HL-60 (cell line): Measurements from ENCODE around the gene KCTD5.

Experiments
- DNase-seq, 2 experiments: peaks; one replicate each; pipeline ENCODE4 v3.0.0-alpha.2; 2010 to 2020; ENCODE audit warnings: low read depth in 1 of 2, low spot score in 1 of 2
- H3K27ac ChIP-seq: fragments of 250-450 bp; sonication (Bioruptor Pico); replicated peaks from 2 replicates; pipeline ENCODE4 v1.5.1; 2020; ENCODE audit warnings: mild to moderate bottlenecking, moderate library complexity
- H3K27me3 ChIP-seq: fragments of 250-450 bp; sonication (Bioruptor Pico); 2 replicates; pipeline ENCODE4 v1.5.1; 2021; ENCODE audit warnings: mild to moderate bottlenecking, moderate library complexity; ENCODE audit not compliant: insufficient read depth, poor library complexity, severe bottlenecking
- H3K4me3 ChIP-seq: replicated peaks from 2 replicates; pipeline ENCODE4 v1.5.1; 2011; ENCODE audit warnings: mild to moderate bottlenecking, control low read depth, low read length; ENCODE audit not compliant: insufficient read depth
- CTCF ChIP-seq: IDR thresholded peaks from one replicate; pipeline ENCODE4 v1.5.1; 2011; ENCODE audit warnings: low read length, control low read depth, inconsistent platforms; ENCODE audit not compliant: insufficient read depth
- GABPA ChIP-seq: IDR thresholded peaks from 2 replicates; pipeline ENCODE4 v1.6.1; 2012; ENCODE audit warnings: low read depth
- POLR2AphosphoS5 ChIP-seq: IDR thresholded peaks from 2 replicates; pipeline ENCODE4 v1.6.1; 2012; ENCODE audit warnings: low read depth
- REST ChIP-seq: IDR thresholded peaks from 2 replicates; pipeline ENCODE4 v1.6.1; 2012; ENCODE audit warnings: low read depth; ENCODE audit not compliant: insufficient replicate concordance
- SPI1 ChIP-seq: IDR thresholded peaks from 2 replicates; pipeline ENCODE4 v1.6.1; 2012; ENCODE audit warnings: low read depth, mild to moderate bottlenecking, borderline replicate concordance

Gene KCTD5

GRCh38 chr16:2724088-2724676 is 41.9 kb downstream of the KCTD5 start:
- Histone ChIP-seq H3K27me3 (no peaks in the 10 kb centered on the region), H3K27ac (no peak overlapping the region), H3K4me3 (no peak overlapping the region)
- no peak for DNase-seq
- TF ChIP-seq GABPA (no peak), SPI1 (no peak), REST (no peak), POLR2AphosphoS5 (no peak), CTCF (no peak)

GRCh38 chr16:2724816-2725348 is 42.6 kb downstream of the KCTD5 start:
- H3K4me3 ChIP-seq = no peak overlapping the region
- H3K27me3 ChIP-seq = no peaks in the 10 kb centered on the region
- TF ChIP-seq REST = no peak
- no peak for TF ChIP-seq POLR2AphosphoS5
- no peak overlapping the region for H3K27ac ChIP-seq
- no peak for DNase-seq

- TF ChIP-seq SPI1 (no peak), POLR2AphosphoS5 (no peak), REST (no peak), GABPA (no peak), CTCF (no peak)
- H3K4me3 ChIP-seq = no peak overlapping the region
- H3K27me3 ChIP-seq = no peaks in the 10 kb centered on the region
- no peak overlapping the region for H3K27ac ChIP-seq
- DNase-seq = no peak
Measured at GRCh38 chr16:2726923-2727322, 44.6 kb downstream of the KCTD5 start.
